ENCODE results near the gene TTYH3. TPM values are rescaled to one million over a fixed set of nuclear protein-coding genes. Genes with fewer than 3 reads are reported as not detected.

Gene TTYH3
- total RNA-seq, 1 experiment from 2014 or later, result 122 TPM

GRCh38 chr7:2597273-2597640, 34.5 kb upstream of the TTYH3 start:
- Mint-ChIP-seq H3K27me3 (ENCODE audit: low read depth) (no peaks in the 10 kb centered on the region), H3K27ac (no peak overlapping the region; a peak in 1 of 7 replicates), H3K4me1 (no peaks in the 10 kb centered on the region), H3K36me3 (ENCODE audit: insufficient read depth in 1 of 3, low read depth in 3 of 3) (peaks cover 4 to 10% (median 5%) of the 10 kb centered on the region in 3 experiments; a peak in 5 of 7 replicates), H3K9me3 (no peaks in the 10 kb centered on the region), H3K4me3 (no peak overlapping the region)
- no peak overlapping the region for H4K8ac ChIP-seq (replicated peaks; ENCODE audit: insufficient read length, low read depth, low read length)
- no peak overlapping the region for H2BK15ac ChIP-seq (ENCODE audit: low read depth, low read length)
- H3K23ac ChIP-seq (ENCODE audit: insufficient read length, low read depth, low read length), result no peak overlapping the region
- no peak overlapping the region for H4K5ac ChIP-seq (ENCODE audit: insufficient read length, low read depth, low read length)
- TF ChIP-seq, protein P1, sequence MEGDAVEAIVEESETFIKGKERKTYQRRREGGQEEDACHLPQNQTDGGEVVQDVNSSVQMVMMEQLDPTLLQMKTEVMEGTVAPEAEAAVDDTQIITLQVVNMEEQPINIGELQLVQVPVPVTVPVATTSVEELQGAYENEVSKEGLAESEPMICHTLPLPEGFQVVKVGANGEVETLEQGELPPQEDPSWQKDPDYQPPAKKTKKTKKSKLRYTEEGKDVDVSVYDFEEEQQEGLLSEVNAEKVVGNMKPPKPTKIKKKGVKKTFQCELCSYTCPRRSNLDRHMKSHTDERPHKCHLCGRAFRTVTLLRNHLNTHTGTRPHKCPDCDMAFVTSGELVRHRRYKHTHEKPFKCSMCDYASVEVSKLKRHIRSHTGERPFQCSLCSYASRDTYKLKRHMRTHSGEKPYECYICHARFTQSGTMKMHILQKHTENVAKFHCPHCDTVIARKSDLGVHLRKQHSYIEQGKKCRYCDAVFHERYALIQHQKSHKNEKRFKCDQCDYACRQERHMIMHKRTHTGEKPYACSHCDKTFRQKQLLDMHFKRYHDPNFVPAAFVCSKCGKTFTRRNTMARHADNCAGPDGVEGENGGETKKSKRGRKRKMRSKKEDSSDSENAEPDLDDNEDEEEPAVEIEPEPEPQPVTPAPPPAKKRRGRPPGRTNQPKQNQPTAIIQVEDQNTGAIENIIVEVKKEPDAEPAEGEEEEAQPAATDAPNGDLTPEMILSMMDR (conservative IDR thresholded peaks at IDR 0.05), result no peak
- H3K9me3 ChIP-seq (ENCODE audit: control insufficient read depth, low read depth, low read length), result no peaks in the 10 kb centered on the region
- no peak overlapping the region for H2AK5ac ChIP-seq (ENCODE audit: insufficient read length, low read length)
- H3K79me2 ChIP-seq (ENCODE audit: insufficient read depth, low read length), result no peaks in the 10 kb centered on the region
- no peak overlapping the region for H3K4ac ChIP-seq (ENCODE audit: low read depth, low read length)
- H2BK20ac ChIP-seq (ENCODE audit: low read depth, low read length, poor library complexity, severe bottlenecking), result no peak overlapping the region
- no peak for DNase-seq
- no peaks in the 10 kb centered on the region for H4K20me1 ChIP-seq (ENCODE audit: control insufficient read depth, insufficient read depth, insufficient read length)
- no peak overlapping the region for H3K9ac ChIP-seq (ENCODE audit: extremely low read depth, insufficient read length, low read length)
- no peak overlapping the region for H3K4me2 ChIP-seq (ENCODE audit: insufficient read depth, insufficient read length, low read length)
- H2AFZ ChIP-seq (ENCODE audit: low read length), result no peak overlapping the region
- no peak overlapping the region for H3K27ac ChIP-seq (ENCODE audit: insufficient read length, low read depth, low read length)
- no peaks in the 10 kb centered on the region for H3K4me1 ChIP-seq (ENCODE audit: insufficient read depth, low read length)
- no peak overlapping the region for H3K56ac ChIP-seq (ENCODE audit: insufficient read length, low read depth, low read length)
- no peaks in the 10 kb centered on the region for H3K23me2 ChIP-seq (ENCODE audit: insufficient read length, low read depth, low read length, poor library complexity, severe bottlenecking)
- no peak overlapping the region for H3T11ph ChIP-seq (ENCODE audit: low read length)
- H2BK12ac ChIP-seq (ENCODE audit: insufficient read length, low read depth, low read length), result no peak overlapping the region
- H3K27me3 ChIP-seq (ENCODE audit: insufficient read depth, low read length), result no peaks in the 10 kb centered on the region
- no peaks in the 10 kb centered on the region for H3K79me1 ChIP-seq (ENCODE audit: insufficient read depth, low read depth, low read length, poor library complexity, severe bottlenecking)
- no peak overlapping the region for H2BK5ac ChIP-seq (ENCODE audit: insufficient read length, low read length)
- WGBS (ENCODE audit: extremely low coverage, insufficient read length, low lambda C conversion rate), result no CpG with 5 or more reads among the region's 13 CpGs
- no peak overlapping the region for H2BK120ac ChIP-seq (ENCODE audit: low read depth, low read length, poor library complexity, severe bottlenecking)
- no peak overlapping the region for H4K91ac ChIP-seq (ENCODE audit: insufficient read length, low read depth, low read length)
- H3K14ac ChIP-seq (ENCODE audit: insufficient read depth, low read length), result no peak overlapping the region
- no peak overlapping the region for H3K18ac ChIP-seq (ENCODE audit: insufficient read length, low read depth, low read length)
